Measurements from ENCODE around the gene INPP5A. TPM values are rescaled to one million over a fixed set of nuclear protein-coding genes. Genes with fewer than 3 reads are reported as not detected.

Gene INPP5A
- total RNA-seq, 2 experiments from 2014 or later, result 9.1 to 9.9 TPM

- POLR2A ChIA-PET, result no interaction called here
- Mint-ChIP-seq H3K27me3 (peaks cover 22% of the 10 kb centered on the region), H3K27ac (no peak overlapping the region), H3K36me3 (ENCODE audit: low read depth) (peaks cover 4% of the 10 kb centered on the region), H3K4me3 (no peak overlapping the region), H3K9me3 (peaks cover 11% of the 10 kb centered on the region), H3K4me1 (no peaks in the 10 kb centered on the region)
- CTCF ChIA-PET, result interaction anchor here (1.1 kb wide), 1 partner anchor 10 kb away, joined by 3 read pairs; no protein-coding TSS in a partner anchor
- no peak for DNase-seq
These were observed 9.4 kb upstream of the INPP5A start for GRCh38 chr10:132528064-132528691.

- ChIA-PET POLR2A (no interaction called here), CTCF (no interaction called here)
- no peak overlapping the region for H3K27ac Mint-ChIP-seq
- peaks cover 23% of the 10 kb centered on the region for H3K27me3 Mint-ChIP-seq
- H3K36me3 Mint-ChIP-seq (ENCODE audit: low read depth), result peaks cover 4% of the 10 kb centered on the region
- DNase-seq, result no peak
- H3K4me1 Mint-ChIP-seq, result peaks cover 10% of the 10 kb centered on the region
- peaks cover 11% of the 10 kb centered on the region for H3K9me3 Mint-ChIP-seq
- no peak overlapping the region for H3K4me3 Mint-ChIP-seq
These were observed 5.4 kb upstream of the INPP5A start for GRCh38 chr10:132532179-132532578.

- H3K4me1 Mint-ChIP-seq, result peaks cover 10% of the 10 kb centered on the region
- H3K27ac Mint-ChIP-seq, result no peak overlapping the region
- H3K4me3 Mint-ChIP-seq, result no peak overlapping the region
- CTCF ChIA-PET, result interaction anchor here (0.9 kb wide), 1 partner anchor 20 kb away, joined by 3 read pairs; no protein-coding TSS in a partner anchor
- peaks cover 4% of the 10 kb centered on the region for H3K36me3 Mint-ChIP-seq (ENCODE audit: low read depth)
- H3K27me3 Mint-ChIP-seq, result peaks cover 20% of the 10 kb centered on the region
- no peak for DNase-seq
- H3K9me3 Mint-ChIP-seq, result peaks cover 11% of the 10 kb centered on the region
- POLR2A ChIA-PET, result no interaction called here
These were observed 4.6 kb upstream of the INPP5A start for GRCh38 chr10:132532749-132533560.

- no peak for DNase-seq
- CTCF ChIA-PET, result interaction anchor here (0.9 kb wide), 1 partner anchor 21 kb away, joined by 3 read pairs; no protein-coding TSS in a partner anchor
These were observed 3.9 kb upstream of the INPP5A start for GRCh38 chr10:132533571-132534260.

GRCh38 chr10:132534391-132535064 is 3.1 kb upstream of the INPP5A start:
- no peak for DNase-seq
- ChIA-PET CTCF (no interaction called here), POLR2A (no interaction called here)
- Mint-ChIP-seq H3K36me3 (ENCODE audit: low read depth) (peaks cover 4% of the 10 kb centered on the region), H3K4me3 (no peak overlapping the region), H3K27me3 (peaks cover 10% of the 10 kb centered on the region), H3K9me3 (peaks cover 11% of the 10 kb centered on the region), H3K4me1 (peaks cover 23% of the 10 kb centered on the region), H3K27ac (no peak overlapping the region)

More at GRCh38 chr10:132533571-132534260, 3.9 kb upstream of the INPP5A start:
- peaks cover 11% of the 10 kb centered on the region for H3K9me3 Mint-ChIP-seq
- POLR2A ChIA-PET, result no interaction called here
- no peak overlapping the region for H3K4me3 Mint-ChIP-seq
- no peak overlapping the region for H3K27ac Mint-ChIP-seq
- H3K4me1 Mint-ChIP-seq, result peaks cover 17% of the 10 kb centered on the region
- peaks cover 12% of the 10 kb centered on the region for H3K27me3 Mint-ChIP-seq
- peaks cover 4% of the 10 kb centered on the region for H3K36me3 Mint-ChIP-seq (ENCODE audit: low read depth)

GRCh38 chr10:132535065-132535651 is 2.4 kb upstream of the INPP5A start:
- POLR2A ChIA-PET, result no interaction called here
- DNase-seq, result no peak

GRCh38 chr10:132536241-132536876 is 1.2 kb upstream of the INPP5A start:
- H3K36me3 Mint-ChIP-seq (ENCODE audit: low read depth), result peaks cover 4% of the 10 kb centered on the region
- no peak overlapping the region for H3K27ac Mint-ChIP-seq
- H3K4me3 Mint-ChIP-seq, result peak overlapping the region; percentile 70
- peaks cover 42% of the 10 kb centered on the region for H3K4me1 Mint-ChIP-seq
- peaks cover 5% of the 10 kb centered on the region for H3K27me3 Mint-ChIP-seq
- no peak for DNase-seq
- peaks cover 8% of the 10 kb centered on the region for H3K9me3 Mint-ChIP-seq
- ChIA-PET POLR2A (no interaction called here), CTCF (interaction anchor here (1.0 kb wide), 1 partner anchor 89 kb away, joined by 3 read pairs; no protein-coding TSS in a partner anchor)

More at GRCh38 chr10:132535065-132535651, 2.4 kb upstream of the INPP5A start:
- peaks cover 10% of the 10 kb centered on the region for H3K9me3 Mint-ChIP-seq
- CTCF ChIA-PET, result no interaction called here
- H3K27me3 Mint-ChIP-seq, result peaks cover 7% of the 10 kb centered on the region
- no peak overlapping the region for H3K4me3 Mint-ChIP-seq
- peaks cover 4% of the 10 kb centered on the region for H3K36me3 Mint-ChIP-seq (ENCODE audit: low read depth)
- H3K4me1 Mint-ChIP-seq, result peaks cover 30% of the 10 kb centered on the region
- no peak overlapping the region for H3K27ac Mint-ChIP-seq

GRCh38 chr10:132536877-132537683 is 507 bp upstream of the INPP5A start:
- peaks cover 5% of the 10 kb centered on the region for H3K27me3 Mint-ChIP-seq

GRCh38 chr10:132538031-132538789 is 623 bp downstream of the INPP5A start:
- Mint-ChIP-seq H3K4me3 (peak overlapping the region; percentile 89), H3K27me3 (peaks cover 5% of the 10 kb centered on the region), H3K36me3 (ENCODE audit: low read depth) (peaks cover 6% of the 10 kb centered on the region), H3K9me3 (no peaks in the 10 kb centered on the region), H3K4me1 (peaks cover 60% of the 10 kb centered on the region), H3K27ac (peak overlapping the region; percentile 84)
- ChIA-PET POLR2A (no interaction called here), CTCF (interaction anchor here (0.7 kb wide), 1 partner anchor 385 kb away, joined by 3 read pairs; no protein-coding TSS in a partner anchor)
- no peak for DNase-seq

More at GRCh38 chr10:132536877-132537683, 507 bp upstream of the INPP5A start:
- peaks cover 49% of the 10 kb centered on the region for H3K4me1 Mint-ChIP-seq
- ChIA-PET CTCF (interaction anchor here (1.0 kb wide), 1 partner anchor 90 kb away, joined by 3 read pairs; no protein-coding TSS in a partner anchor), POLR2A (no interaction called here)
- peak overlapping the region; percentile 70 for H3K27ac Mint-ChIP-seq
- peaks cover 4% of the 10 kb centered on the region for H3K36me3 Mint-ChIP-seq (ENCODE audit: low read depth)
- H3K4me3 Mint-ChIP-seq, result peak overlapping the region; percentile 70
- DNase-seq, result peak; percentile 100
- H3K9me3 Mint-ChIP-seq, result peaks cover 4% of the 10 kb centered on the region

GRCh38 chr10:132538790-132539421 is 1.3 kb downstream of the INPP5A start:
- CTCF ChIA-PET, result interaction anchor here (0.7 to 1.7 kb wide), 2 partner anchors 92 to 386 kb away, joined by 3 to 4 read pairs; no protein-coding TSS in a partner anchor
- peaks cover 8% of the 10 kb centered on the region for H3K36me3 Mint-ChIP-seq (ENCODE audit: low read depth)
- POLR2A ChIA-PET, result no interaction called here
- H3K27me3 Mint-ChIP-seq, result peaks cover 5% of the 10 kb centered on the region
- H3K9me3 Mint-ChIP-seq, result no peaks in the 10 kb centered on the region
- peak overlapping the region; percentile 84 for H3K27ac Mint-ChIP-seq
- no peak for DNase-seq
- H3K4me1 Mint-ChIP-seq, result peaks cover 65% of the 10 kb centered on the region
- H3K4me3 Mint-ChIP-seq, result peak overlapping the region; percentile 89

Measured in activated CD4-positive, alpha-beta T cell treated with anti-CD3 and anti-CD28 coated beads, Interleukin-2, amount 10 ng/mL, durations not matched to agents 7 days and 5 days (primary cell).